Measurements from ENCODE around the gene PAM16.
A peak's percentile ranks its signal among the peaks of the same experiment; 100 is the strongest.

The PAM16 gene

GRCh38 chr16:4317532-4318450, 33.3 kb downstream of the PAM16 start:
- no peak for FAIRE-seq

DNA sequence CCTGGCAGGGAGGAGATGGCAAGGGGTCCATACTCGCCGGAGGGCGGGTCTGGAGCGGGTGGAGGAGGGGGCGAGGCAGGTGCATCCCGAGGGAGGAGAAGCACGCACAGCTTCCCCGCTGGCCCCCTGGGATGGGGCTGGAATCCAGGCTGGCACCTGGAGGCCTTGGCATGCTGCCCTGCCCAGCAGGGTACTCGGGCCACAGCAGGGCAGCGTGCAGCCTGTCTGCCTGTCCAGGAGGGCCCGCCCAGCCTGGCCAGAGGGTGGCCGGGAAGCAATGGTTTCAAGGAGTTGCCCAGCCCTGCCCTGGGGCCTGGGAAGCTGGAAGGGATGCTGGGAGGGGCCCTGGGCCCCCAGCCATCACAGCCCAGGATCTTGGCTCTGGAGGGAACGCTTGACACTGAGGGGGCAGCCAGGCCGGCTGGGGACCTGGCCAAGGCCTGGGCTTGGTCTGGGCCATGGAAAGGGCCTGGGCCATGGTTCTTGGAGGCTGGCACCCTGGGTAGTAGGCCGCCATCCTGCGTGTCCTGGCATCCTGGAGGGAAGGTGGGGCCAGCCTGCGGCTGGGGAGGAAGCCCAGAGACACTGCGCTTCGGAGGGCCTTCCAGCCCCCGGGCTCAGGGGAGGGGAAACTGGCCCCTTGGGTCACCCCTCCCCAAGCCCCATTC, 34.1 kb downstream of the PAM16 start:
- no peak for FAIRE-seq

DNA sequence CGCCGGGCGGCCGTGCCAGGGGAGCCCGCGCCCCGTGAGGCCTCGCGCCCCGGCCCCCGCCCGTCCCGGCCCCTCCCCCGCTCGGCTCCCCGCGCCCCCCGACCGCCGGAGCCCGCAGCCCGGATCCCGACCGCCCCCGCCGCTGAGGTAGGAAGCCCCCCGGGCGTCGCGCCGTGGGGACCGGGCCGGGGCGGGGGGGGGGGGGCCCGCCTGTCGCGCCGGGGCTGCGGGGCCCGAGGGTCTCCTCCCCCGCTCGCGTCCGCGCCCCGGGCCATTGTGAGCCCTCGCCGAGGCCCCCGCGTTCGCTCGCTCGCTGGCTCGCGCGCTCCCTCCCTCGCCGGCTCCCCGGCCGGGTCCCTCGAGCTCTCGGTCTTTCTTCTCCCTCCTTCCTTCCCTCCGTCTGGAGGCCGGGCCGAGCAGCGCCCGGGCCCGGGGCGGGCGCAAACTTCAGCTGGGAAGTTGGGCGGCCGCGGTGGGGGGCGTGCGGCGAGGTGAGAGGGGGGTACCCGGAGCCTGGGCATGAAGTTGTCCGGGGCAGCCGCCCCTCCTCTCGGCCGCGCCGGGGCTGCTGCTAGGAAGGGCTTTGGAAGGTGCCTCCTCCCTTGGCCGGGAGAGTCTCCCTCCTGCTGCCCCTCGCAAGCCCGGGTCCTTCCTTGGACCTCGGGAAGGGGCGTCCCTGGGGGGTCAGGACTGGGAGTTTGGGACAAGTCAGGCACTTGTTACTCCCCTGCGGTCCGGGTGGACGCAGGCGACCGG, 34.8 kb downstream of the PAM16 start:
- no peak for FAIRE-seq

DNA sequence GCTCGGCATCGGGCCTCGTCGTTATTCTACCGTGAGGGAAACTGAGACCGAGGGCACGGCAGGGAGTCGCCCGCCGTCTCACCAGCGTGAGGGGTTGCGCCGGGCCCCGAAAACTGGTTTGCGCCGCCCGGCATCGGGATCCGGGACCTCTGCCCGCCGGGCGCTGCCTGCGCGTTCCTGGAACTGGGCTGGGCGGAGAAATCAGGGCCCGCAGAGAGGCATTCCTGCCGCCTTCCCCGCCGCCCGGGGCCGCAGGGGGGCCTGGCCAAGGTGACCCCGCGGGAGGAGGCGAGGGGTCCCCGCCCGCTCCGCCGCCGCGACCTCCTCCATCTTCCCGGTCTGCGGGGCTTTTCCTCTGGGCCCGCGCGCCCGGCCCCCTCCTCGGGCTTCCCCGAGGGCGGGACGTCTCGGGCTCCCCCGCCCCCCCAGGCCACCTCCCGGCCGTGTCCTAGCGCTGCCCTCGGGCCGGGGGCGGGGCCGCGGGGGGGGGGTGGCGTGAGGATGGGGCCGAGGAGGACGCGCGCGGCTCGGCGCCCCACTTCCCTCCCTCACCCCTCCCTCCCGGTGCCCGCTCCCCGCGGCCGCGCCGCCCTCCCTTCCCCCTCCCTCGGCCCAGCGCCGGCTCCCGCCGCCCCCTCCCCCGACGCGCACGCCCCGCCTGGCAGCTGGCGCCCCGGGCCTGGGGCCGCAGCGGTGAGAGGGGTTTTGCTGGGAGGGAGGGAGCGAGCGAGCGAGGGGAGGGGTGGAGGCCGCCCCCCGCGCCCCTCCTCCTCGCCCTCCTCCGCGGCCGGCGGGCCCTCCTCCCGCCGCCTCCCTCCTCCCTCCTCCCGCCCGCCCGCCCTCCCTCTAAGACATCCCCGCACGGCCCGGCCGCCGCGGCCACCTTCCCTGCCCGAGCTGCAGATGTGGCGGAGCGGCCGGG, 35.7 kb downstream of the PAM16 start, which contains the start of gene GLIS2:
Gene GLIS2 (plus strand): TSS at position 882 of the 922 bp plus-strand sequence. CDS start 16,214 bp downstream, outside the sequence.
- no peak for FAIRE-seq

DNA sequence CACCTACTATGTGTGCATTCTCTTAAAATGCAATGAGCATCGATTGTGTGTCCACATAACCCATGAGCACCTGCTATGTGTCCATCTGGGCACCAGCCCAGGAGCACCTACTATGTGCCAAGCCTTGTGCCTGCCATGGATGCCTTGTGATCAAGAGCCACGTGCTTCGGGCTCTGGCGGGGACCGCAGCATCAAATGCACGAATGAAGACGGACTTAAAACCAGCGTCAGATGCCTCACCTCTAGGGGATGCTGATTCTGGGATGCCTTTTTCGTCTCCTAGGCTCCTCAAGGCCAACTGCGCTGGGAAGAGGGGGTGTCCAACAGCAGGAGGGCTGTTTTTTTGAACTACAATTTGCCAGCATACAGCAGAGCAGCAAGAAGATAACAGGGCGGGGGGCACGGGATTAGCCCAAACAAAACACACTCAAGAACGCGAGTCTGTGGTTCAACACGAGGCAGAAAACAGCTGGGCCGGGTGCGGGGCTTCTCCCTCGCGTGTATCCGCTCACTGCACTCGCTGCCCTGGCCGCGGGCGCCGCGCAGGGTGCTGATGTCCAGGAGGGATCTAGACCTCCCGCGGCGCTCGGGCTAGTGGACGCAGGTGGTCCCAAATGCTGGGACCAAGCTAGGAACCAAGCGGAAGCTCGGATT, 36.5 kb downstream of the PAM16 start:
- no peak for FAIRE-seq

GRCh38 chr16:4313563-4314531, 37.3 kb downstream of the PAM16 start:
- no peak for FAIRE-seq

DNA sequence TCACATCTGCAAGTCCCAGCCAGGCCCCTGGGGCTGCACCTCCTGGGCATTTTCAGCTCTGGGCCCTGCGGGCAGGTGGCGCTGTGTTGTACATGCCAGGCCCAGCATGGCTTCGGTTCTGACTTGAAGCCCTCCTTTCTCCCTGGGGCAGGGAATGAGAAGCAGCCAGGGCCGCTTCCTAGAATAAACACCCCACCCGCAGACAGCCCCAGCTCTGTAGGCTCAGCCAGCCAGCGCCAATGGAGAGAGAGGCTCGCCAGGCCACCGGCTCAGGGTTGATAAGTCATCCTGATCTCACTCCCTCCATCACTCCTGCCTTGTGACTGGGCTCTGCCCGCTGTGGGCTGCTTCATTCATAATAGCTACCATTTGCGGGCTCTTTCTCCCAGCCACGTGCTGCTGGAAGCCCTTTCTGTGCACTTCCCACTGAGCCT, 41.3 kb downstream of the PAM16 start:
- FAIRE-seq = no peak

- FAIRE-seq = no peak
Observed at GRCh38 chr16:4309102-4309832, 41.9 kb downstream of the PAM16 start.

DNA sequence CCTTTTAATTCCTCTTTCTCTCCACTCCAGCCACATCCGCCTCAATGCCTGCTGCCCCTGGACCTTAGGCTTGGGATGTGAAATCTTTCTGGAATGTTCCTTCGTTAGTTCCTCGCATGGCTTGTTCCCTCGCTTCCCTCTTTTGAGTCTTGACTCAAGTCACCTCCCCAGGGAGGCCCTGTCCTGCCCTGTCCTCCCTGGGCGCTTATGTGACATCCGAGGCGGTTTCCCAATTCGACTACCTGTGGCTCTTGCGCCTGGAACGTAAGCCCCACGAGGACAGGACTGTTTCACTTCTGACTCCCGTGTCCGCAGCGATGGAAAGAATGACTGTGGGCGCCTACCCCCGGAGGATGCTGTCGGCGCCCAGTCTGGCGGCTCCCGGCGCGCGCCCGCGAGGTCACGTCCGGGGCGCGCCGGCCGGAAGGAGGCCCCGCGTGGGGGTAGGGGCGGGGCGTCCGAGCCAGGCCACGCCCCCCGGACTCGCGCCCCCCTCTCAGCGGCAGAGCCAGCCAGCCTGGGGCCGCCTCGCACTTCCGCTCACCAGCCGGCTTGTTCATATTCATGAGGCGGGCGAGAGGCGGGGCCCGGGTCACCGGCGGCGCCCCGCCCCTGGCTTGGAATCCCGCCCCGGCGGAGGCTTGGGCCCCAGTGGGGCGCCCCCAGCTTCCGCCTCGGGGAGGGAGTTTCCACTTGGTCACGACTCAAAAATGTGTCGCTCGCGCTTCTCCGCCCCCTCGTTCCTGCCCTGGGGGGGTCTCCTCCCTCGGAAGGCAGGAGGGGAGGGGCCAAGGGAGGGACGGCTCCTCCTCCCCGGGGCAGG, 43.7 kb downstream of the PAM16 start:
- FAIRE-seq = no peak

- no peak for FAIRE-seq
Observed at GRCh38 chr16:4306470-4307214, 44.5 kb downstream of the PAM16 start.

- FAIRE-seq = no peak
Observed at GRCh38 chr16:4303973-4304372, 47.1 kb downstream of the PAM16 start.

GRCh38 chr16:4301968-4302367, 49.2 kb downstream of the PAM16 start:
- FAIRE-seq = no peak

GRCh38 chr16:4301177-4301576, 49.9 kb downstream of the PAM16 start:
- FAIRE-seq = no peak

DNA sequence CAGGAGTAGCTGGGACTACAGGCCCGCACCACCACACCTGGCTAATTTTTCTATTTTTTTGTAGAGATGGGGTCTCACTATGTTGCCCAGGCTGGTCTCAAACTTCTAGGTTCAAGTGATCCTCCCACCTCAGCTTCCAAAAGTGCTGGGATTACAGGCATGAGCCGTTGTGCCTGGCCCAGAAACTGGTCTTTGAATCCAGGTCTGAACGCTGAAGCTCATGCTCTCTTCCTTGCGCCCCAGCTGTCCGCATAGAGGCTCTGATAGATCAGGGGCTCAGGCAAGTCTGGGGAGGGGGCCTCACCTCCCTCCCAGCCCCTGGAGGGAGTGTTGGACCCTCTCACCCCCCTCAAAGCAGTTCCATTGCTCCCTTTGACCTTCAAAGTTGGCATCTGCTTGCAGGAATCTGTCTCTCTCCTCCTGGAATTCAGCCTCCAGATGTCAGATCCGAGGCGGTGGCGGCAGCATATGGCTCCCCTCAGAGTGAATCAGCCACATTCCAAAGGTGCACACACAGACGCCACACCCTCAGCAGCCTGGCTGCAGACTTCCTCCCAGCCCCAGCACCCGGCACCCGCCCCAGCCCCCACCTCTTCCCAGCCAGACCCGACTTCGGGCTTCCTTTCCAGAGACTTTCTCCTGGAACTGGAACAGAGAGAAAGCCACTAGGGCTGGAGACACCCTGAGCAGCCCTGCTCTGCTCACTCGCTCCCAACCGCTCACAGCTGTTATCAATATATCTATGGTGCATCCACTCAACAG, 52.2 kb downstream of the PAM16 start:
- peak; percentile 13 for FAIRE-seq

DNA sequence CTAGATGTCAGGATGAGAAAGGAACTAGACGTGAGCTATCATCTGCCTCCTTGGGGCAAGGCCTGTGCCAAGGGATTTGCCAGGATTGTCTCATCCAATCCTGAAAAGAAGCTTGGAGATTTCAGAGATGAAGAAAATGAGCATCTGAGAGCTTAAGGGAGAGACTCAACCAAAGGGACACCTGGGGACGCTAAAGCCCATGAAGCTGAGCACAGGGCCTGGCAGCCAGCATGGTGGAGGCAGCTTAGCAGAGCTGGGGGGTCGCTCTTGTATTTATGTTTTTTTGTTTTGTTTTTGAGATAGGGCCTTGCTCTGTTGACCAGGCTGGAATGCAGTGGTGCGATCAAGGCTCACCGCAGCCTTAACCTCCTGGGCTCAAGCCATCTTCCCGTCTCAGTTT, 53.6 kb downstream of the PAM16 start:
- FAIRE-seq = no peak

GRCh38 chr16:4295581-4295980, 55.5 kb downstream of the PAM16 start:
- FAIRE-seq = no peak

DNA sequence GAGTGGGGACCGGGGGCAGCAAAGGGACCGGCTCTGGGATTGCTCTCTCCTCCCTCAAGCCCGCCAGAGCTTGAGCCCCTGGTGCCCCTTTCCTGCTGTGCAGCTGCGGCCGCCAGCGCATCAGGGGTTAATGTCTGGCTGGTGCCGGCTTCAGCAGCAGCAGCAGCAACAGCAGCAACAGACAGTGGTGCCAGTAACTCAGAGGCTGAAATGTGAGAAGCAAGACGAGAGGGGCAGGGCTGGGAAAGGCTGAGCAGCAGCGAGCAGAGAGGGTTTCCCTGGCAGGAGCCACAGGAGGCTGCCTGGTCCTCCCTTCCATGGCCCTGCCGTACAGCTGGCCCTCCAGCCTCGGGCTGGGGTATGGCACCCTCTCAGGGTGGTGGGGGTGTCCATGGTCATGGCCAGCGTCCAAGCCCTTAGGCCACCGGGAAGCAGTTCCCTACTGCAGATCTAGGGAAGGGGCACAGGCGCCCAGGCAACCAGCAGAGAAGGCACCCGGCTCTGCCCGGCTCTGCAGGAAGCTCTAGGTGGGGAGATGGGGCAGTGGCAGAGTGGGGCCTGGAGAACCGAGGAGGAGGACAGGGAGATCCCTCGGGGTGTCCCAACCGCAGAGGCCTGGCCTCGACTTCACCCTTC, 57.2 kb downstream of the PAM16 start:
- FAIRE-seq = peak; percentile 92
